HCT116 (cell line): ENCODE data around the gene STH. TPM values are rescaled to one million over a fixed set of nuclear protein-coding genes. Genes with fewer than 3 reads are reported as not detected.

ENCODE experiments used
- ATAC-seq: fragments of 200-7000 bp; cut with Tn5 transposase; 2 replicates; pipeline ENCODE4 v1.9.1; 2020; ENCODE audit warnings: mild to moderate bottlenecking, moderate library complexity
- BruUV-seq: library from RNA; stranded (reverse); fragments of 400-500 nt; replicated peaks from 2 replicates; lab custom pipeline; 2021; lab: Mats Ljungman, UMichigan
- CTCF ChIA-PET: fragments of 300-600 bp; sonication (Branson Sonifier 250); formaldehyde crosslinking; loops from one replicate; lab custom pipeline; 2021; ENCODE audit warnings: antibody characterized with exemption; lab: Charles Lee
- POLR2A ChIA-PET: fragments of 300-600, 350-600 bp; sonication (Branson Sonifier 250); formaldehyde crosslinking; loops from one replicate; lab custom pipeline; 2021; ENCODE audit warnings: antibody characterized with exemption; lab: Charles Lee
- RAD21 ChIA-PET, 2 experiments: fragments of 300-600 bp; sonication (Branson Sonifier 250); formaldehyde crosslinking; loops; one replicate each; lab custom pipeline; 2023; ENCODE audit warnings: low total read pairs in 2 of 2; ENCODE audit not compliant: uncharacterized antibody in 2 of 2, unreplicated experiment in 2 of 2, low non-redundant PET in 1 of 2; lab: Charles Lee
- DNase-seq: peaks from one replicate; pipeline ENCODE4 v3.0.0-alpha.2; 2010; ENCODE audit warnings: low read depth, low spot score
- H2AFZ ChIP-seq: fragments of 200-600 bp; shearing (Covaris generic), sonication (generic); 2 replicates; pipeline ENCODE4 v1.6.1; 2017; ENCODE audit warnings: low read depth, mixed run types, mixed read lengths, antibody characterized with exemption, low read length; ENCODE audit not compliant: poor library complexity, severe bottlenecking
- H3K27ac ChIP-seq: 2 replicates; pipeline ENCODE4 v1.5.1; 2012; ENCODE audit warnings: low read depth, low read length
- H3K27me3 ChIP-seq: fragments of 200-600 bp; sonication (generic); 2 replicates; pipeline ENCODE4 v1.6.1; 2016; ENCODE audit warnings: mixed run types, low read length, mixed read lengths; ENCODE audit not compliant: insufficient read depth
- H3K36me3 ChIP-seq, 2 experiments: fragments of 200-500 bp in 1 of 2; fragments of 200-600 bp in 1 of 2; sonication (Bioruptor generic) in 1 of 2; sonication (generic) in 1 of 2; 2 replicates each; pipeline versions ENCODE4 v1.5.1 to v1.6.1; 2014 to 2016; ENCODE audit warnings: low read length in 2 of 2, inconsistent platforms in 1 of 2, mixed read lengths in 1 of 2, mixed run types in 1 of 2; ENCODE audit not compliant: insufficient read depth in 2 of 2, control insufficient read depth in 1 of 2
- H3K4me1 ChIP-seq, 2 experiments: fragments of 200-600 bp in 1 of 2; sonication (generic) in 1 of 2; 2 replicates each; pipeline versions ENCODE4 v1.5.1 to v1.6.1; 2012 to 2017; ENCODE audit warnings: low read length in 2 of 2, inconsistent platforms in 1 of 2, mild to moderate bottlenecking in 1 of 2, mixed read lengths in 1 of 2, mixed run types in 1 of 2, moderate library complexity in 1 of 2; ENCODE audit not compliant: insufficient read depth in 2 of 2, control insufficient read depth in 1 of 2
- H3K4me2 ChIP-seq: fragments of 200-600 bp; sonication (generic); 2 replicates; pipeline ENCODE4 v1.6.1; 2017; ENCODE audit warnings: mixed run types, low read length, mixed read lengths
- H3K4me3 ChIP-seq, 2 experiments: fragments of 200-600 bp in 1 of 2; sonication (generic) in 1 of 2; replicated peaks in 1 of 2; 2 replicates each; pipeline ENCODE4 v1.5.1; 2011 to 2016; ENCODE audit warnings: low read length in 2 of 2, control low read depth in 1 of 2, low read depth in 1 of 2, mild to moderate bottlenecking in 1 of 2, mixed read lengths in 1 of 2, mixed run types in 1 of 2
- H3K79me2 ChIP-seq: fragments of 200-600 bp; sonication (generic); 2 replicates; pipeline ENCODE4 v1.6.1; 2017; ENCODE audit warnings: mild to moderate bottlenecking, mixed run types, low read length, moderate library complexity, mixed read lengths; ENCODE audit not compliant: insufficient read depth
- H3K9ac ChIP-seq: fragments of 200-600 bp; sonication (generic); 2 replicates; pipeline ENCODE4 v1.6.1; 2016; ENCODE audit warnings: low read length, mixed read lengths
- H3K9me2 ChIP-seq: fragments of 200-600 bp; sonication (generic), shearing (Covaris generic); 2 replicates; pipeline ENCODE4 v1.6.1; 2017; ENCODE audit warnings: mixed run types, mild to moderate bottlenecking, moderate library complexity; ENCODE audit not compliant: insufficient read depth
- H3K9me3 ChIP-seq, 2 experiments: fragments of 200-500 bp in 1 of 2; fragments of 200-600 bp in 1 of 2; sonication (Bioruptor generic) in 1 of 2; sonication (generic) in 1 of 2; 2 replicates each; pipeline ENCODE4 v1.6.1; 2014 to 2017; ENCODE audit warnings: low read length in 2 of 2, mixed read lengths in 2 of 2, inconsistent platforms in 1 of 2, low read depth in 1 of 2, mild to moderate bottlenecking in 1 of 2, mixed run types in 1 of 2, moderate library complexity in 1 of 2; ENCODE audit not compliant: control insufficient read depth in 1 of 2, insufficient read depth in 1 of 2
- H4K20me1 ChIP-seq: fragments of 200-600 bp; sonication (generic), shearing (Covaris generic); 2 replicates; pipeline ENCODE4 v1.6.1; 2017; ENCODE audit warnings: mixed run types, mild to moderate bottlenecking, moderate library complexity; ENCODE audit not compliant: insufficient read depth
- CEBPB ChIP-seq: IDR thresholded peaks from 2 replicates; pipeline ENCODE4 v1.6.1; 2012; ENCODE audit warnings: low read depth
- EGR1 ChIP-seq: IDR thresholded peaks from 2 replicates; pipeline ENCODE4 v1.6.1; 2012; ENCODE audit warnings: low read depth
- EZH2 ChIP-seq: fragments of 200-600 bp; sonication (generic); IDR thresholded peaks from 2 replicates; pipeline ENCODE4 v1.6.1; 2017; ENCODE audit warnings: antibody characterized with exemption, mixed run types
- EZH2phosphoT487 ChIP-seq: fragments of 200-600 bp; IDR thresholded peaks from 2 replicates; pipeline ENCODE4 v1.6.1; 2018; ENCODE audit warnings: antibody characterized with exemption, borderline replicate concordance
- FOSL1 ChIP-seq: IDR thresholded peaks from 2 replicates; pipeline ENCODE4 v1.6.1; 2012; ENCODE audit warnings: low read depth
- MAX ChIP-seq: IDR thresholded peaks from 2 replicates; pipeline ENCODE4 v1.6.1; 2012
- POLR2A ChIP-seq: IDR thresholded peaks from 2 replicates; pipeline ENCODE4 v1.7.0; 2011; ENCODE audit warnings: borderline replicate concordance; ENCODE audit not compliant: insufficient read depth, insufficient read length; ENCODE audit errors: extremely low read depth
- POLR2AphosphoS5 ChIP-seq: IDR thresholded peaks from 2 replicates; pipeline ENCODE4 v1.6.1; 2011; ENCODE audit warnings: mild to moderate bottlenecking, low read depth, low read length, moderate library complexity
- RAD21 ChIP-seq: IDR thresholded peaks from 2 replicates; pipeline ENCODE4 v1.6.1; 2012; ENCODE audit warnings: low read depth, mild to moderate bottlenecking
- SIN3A ChIP-seq: IDR thresholded peaks from 2 replicates; pipeline ENCODE4 v1.6.1; 2012; ENCODE audit warnings: low read depth
- SRF ChIP-seq: IDR thresholded peaks from 2 replicates; pipeline ENCODE4 v1.6.1; 2012; ENCODE audit warnings: low read depth
- ZFX ChIP-seq: fragments of 450-650 bp; IDR thresholded peaks from 2 replicates; pipeline ENCODE4 v1.6.1; 2017
- ZNF274 ChIP-seq: fragments of 200-500 bp; sonication (Bioruptor generic); IDR thresholded peaks from 2 replicates; pipeline ENCODE4 v1.6.1; 2014; ENCODE audit warnings: mild to moderate bottlenecking, low read depth, low read length, inconsistent platforms
- intact Hi-C: fragments of 100-400 bp; cut with micrococcal nuclease; formaldehyde crosslinking; loops from 2 replicates; pipeline ENCODE4 v1.10.0; 2022
- total RNA-seq: library from RNA; stranded (reverse); gene quantifications from one replicate; pipeline ENCODE4 v1.2.1, GENCODE V29; 2021; ENCODE audit not compliant: unreplicated experiment
- TF ChIP-seq, protein P1 (sequence below), 3 experiments: fragments of 200-600 bp in 1 of 3; sonication (generic) in 1 of 3; IDR thresholded peaks in 2 of 3; conservative IDR thresholded peaks in 1 of 3; 2 replicates each; pipeline ENCODE4 v1.5.1; 2012 to 2017; ENCODE audit warnings: low read depth in 2 of 3, low read length in 2 of 3, antibody characterized with exemption in 1 of 3, borderline replicate concordance in 1 of 3, control low read depth in 1 of 3, mild to moderate bottlenecking in 1 of 3, mixed read lengths in 1 of 3, mixed run types in 1 of 3, moderate library complexity in 1 of 3; ENCODE audit not compliant: insufficient read depth in 1 of 3
- TF ChIP-seq, protein P2 (sequence below): IDR thresholded peaks from 2 replicates; pipeline ENCODE4 v1.6.1; 2012
- TF ChIP-seq, protein P3 (sequence below): IDR thresholded peaks from 2 replicates; pipeline ENCODE4 v1.6.1; 2012; ENCODE audit warnings: low read depth

The STH gene
- total RNA-seq, 1 experiment from 2014 or later: not detected

DNA sequence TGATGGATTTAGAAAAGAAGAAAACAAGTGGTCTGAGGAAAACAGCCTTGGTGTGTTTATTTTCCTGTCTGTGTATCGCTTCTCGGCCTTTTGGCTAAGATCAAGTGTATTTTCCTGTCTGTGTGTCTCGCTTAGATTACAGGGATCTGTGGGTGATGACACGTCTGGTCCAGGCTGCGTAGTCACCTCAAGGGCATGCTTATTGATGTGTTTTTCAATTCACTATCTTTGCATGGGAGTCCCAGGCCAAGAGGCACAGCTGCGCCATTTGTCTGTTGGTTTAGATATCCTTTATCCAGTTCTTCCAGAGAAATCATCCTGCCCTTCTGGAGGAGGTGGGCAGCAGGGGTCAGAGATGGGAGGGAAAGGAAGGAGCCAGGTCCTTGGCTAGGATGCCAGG lies 47.1 kb upstream of the STH start:
- H3K27ac ChIP-seq: no peak overlapping the region
- H3K4me3 ChIP-seq: no peak overlapping the region
- ChIA-PET CTCF (no interaction called here), RAD21 (no interaction called here), POLR2A (no interaction called here)
- no peak for DNase-seq
- no peaks in the 10 kb centered on the region for H3K36me3 ChIP-seq
- H3K9ac ChIP-seq: no peak overlapping the region
- H3K9me2 ChIP-seq: no peaks in the 10 kb centered on the region
- intact Hi-C loops: no loop called here
- no peaks in the 10 kb centered on the region for H3K9me3 ChIP-seq
- no peaks in the 10 kb centered on the region for H3K27me3 ChIP-seq
- TF ChIP-seq, protein P1, sequence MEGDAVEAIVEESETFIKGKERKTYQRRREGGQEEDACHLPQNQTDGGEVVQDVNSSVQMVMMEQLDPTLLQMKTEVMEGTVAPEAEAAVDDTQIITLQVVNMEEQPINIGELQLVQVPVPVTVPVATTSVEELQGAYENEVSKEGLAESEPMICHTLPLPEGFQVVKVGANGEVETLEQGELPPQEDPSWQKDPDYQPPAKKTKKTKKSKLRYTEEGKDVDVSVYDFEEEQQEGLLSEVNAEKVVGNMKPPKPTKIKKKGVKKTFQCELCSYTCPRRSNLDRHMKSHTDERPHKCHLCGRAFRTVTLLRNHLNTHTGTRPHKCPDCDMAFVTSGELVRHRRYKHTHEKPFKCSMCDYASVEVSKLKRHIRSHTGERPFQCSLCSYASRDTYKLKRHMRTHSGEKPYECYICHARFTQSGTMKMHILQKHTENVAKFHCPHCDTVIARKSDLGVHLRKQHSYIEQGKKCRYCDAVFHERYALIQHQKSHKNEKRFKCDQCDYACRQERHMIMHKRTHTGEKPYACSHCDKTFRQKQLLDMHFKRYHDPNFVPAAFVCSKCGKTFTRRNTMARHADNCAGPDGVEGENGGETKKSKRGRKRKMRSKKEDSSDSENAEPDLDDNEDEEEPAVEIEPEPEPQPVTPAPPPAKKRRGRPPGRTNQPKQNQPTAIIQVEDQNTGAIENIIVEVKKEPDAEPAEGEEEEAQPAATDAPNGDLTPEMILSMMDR (IDR thresholded peaks at IDR 0.05 in 2 of 3, conservative IDR thresholded peaks at IDR 0.05 in 1 of 3; ENCODE audit: borderline replicate concordance in 1 of 3, insufficient read depth in 1 of 3, low read depth in 2 of 3, low read length in 2 of 3): no peak
- TF ChIP-seq EZH2phosphoT487 (no peak), MAX (no peak), ZNF274 (no peak), FOSL1 (no peak), SRF (no peak), CEBPB (no peak), POLR2AphosphoS5 (no peak), EZH2 (no peak), RAD21 (no peak), SIN3A (no peak), POLR2A (no peak), EGR1 (no peak), ZFX (no peak)
- TF ChIP-seq, protein P2, sequence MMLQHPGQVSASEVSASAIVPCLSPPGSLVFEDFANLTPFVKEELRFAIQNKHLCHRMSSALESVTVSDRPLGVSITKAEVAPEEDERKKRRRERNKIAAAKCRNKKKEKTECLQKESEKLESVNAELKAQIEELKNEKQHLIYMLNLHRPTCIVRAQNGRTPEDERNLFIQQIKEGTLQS: no peak
- TF ChIP-seq, protein P3, sequence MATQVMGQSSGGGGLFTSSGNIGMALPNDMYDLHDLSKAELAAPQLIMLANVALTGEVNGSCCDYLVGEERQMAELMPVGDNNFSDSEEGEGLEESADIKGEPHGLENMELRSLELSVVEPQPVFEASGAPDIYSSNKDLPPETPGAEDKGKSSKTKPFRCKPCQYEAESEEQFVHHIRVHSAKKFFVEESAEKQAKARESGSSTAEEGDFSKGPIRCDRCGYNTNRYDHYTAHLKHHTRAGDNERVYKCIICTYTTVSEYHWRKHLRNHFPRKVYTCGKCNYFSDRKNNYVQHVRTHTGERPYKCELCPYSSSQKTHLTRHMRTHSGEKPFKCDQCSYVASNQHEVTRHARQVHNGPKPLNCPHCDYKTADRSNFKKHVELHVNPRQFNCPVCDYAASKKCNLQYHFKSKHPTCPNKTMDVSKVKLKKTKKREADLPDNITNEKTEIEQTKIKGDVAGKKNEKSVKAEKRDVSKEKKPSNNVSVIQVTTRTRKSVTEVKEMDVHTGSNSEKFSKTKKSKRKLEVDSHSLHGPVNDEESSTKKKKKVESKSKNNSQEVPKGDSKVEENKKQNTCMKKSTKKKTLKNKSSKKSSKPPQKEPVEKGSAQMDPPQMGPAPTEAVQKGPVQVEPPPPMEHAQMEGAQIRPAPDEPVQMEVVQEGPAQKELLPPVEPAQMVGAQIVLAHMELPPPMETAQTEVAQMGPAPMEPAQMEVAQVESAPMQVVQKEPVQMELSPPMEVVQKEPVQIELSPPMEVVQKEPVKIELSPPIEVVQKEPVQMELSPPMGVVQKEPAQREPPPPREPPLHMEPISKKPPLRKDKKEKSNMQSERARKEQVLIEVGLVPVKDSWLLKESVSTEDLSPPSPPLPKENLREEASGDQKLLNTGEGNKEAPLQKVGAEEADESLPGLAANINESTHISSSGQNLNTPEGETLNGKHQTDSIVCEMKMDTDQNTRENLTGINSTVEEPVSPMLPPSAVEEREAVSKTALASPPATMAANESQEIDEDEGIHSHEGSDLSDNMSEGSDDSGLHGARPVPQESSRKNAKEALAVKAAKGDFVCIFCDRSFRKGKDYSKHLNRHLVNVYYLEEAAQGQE: no peak
- no TSS peak for BruUV-seq
- ATAC-seq: no peak
- no peak overlapping the region for H2AFZ ChIP-seq
- no peak overlapping the region for H3K4me2 ChIP-seq
- no peaks in the 10 kb centered on the region; the same call in 1 of the 2 replicates for H4K20me1 ChIP-seq
- H3K79me2 ChIP-seq: no peaks in the 10 kb centered on the region
- H3K4me1 ChIP-seq: peaks cover 31 to 59% of the 10 kb centered on the region in 2 experiments
